Endodermal cell (in vitro differentiated cells): ENCODE data around the gene BMP7. TPM values are rescaled to one million over a fixed set of nuclear protein-coding genes. Genes with fewer than 3 reads are reported as not detected.

ENCODE experiments used
- DNase-seq: peaks from one replicate; pipeline ENCODE4 v3.0.0-alpha.2; 2017
- H3K27ac ChIP-seq: 2 replicates; pipeline ENCODE4 v1.5.1; 2013; ENCODE audit warnings: mild to moderate bottlenecking, low read depth, low read length, moderate library complexity
- H3K27me3 ChIP-seq: 2 replicates; pipeline ENCODE4 v1.6.1; 2013; ENCODE audit warnings: mild to moderate bottlenecking, low read length, moderate library complexity; ENCODE audit not compliant: insufficient read depth, control insufficient read depth, poor library complexity, severe bottlenecking
- H3K36me3 ChIP-seq: 2 replicates; pipeline ENCODE4 v1.7.0; 2013; ENCODE audit warnings: mild to moderate bottlenecking, low read length, moderate library complexity; ENCODE audit not compliant: control insufficient read depth, insufficient read depth
- H3K4me1 ChIP-seq: one replicate; pipeline ENCODE4 v1.7.0; 2013; ENCODE audit warnings: low read length; ENCODE audit not compliant: control insufficient read depth, insufficient read depth
- H3K4me3 ChIP-seq: 2 replicates; pipeline ENCODE4 v1.5.1; 2013; ENCODE audit warnings: mild to moderate bottlenecking, low read length, moderate library complexity
- H3K9ac ChIP-seq: 2 replicates; pipeline ENCODE4 v1.6.1; 2013; ENCODE audit warnings: mild to moderate bottlenecking, low read length, moderate library complexity; ENCODE audit not compliant: poor library complexity, severe bottlenecking; ENCODE audit errors: extremely low read depth
- H3K9me3 ChIP-seq: 2 replicates; pipeline ENCODE4 v1.6.1; 2013; ENCODE audit warnings: mild to moderate bottlenecking, low read length, moderate library complexity; ENCODE audit not compliant: control insufficient read depth
- H3K27ac Mint-ChIP-seq: 2 replicates; pipeline ENCODE4 v1.8.0; 2020; ENCODE audit warnings: mixed read lengths
- H3K27me3 Mint-ChIP-seq: 2 replicates; pipeline ENCODE4 v1.8.0; 2021; ENCODE audit warnings: mild to moderate bottlenecking, mixed read lengths; ENCODE audit not compliant: insufficient read depth
- H3K36me3 Mint-ChIP-seq: 2 replicates; pipeline ENCODE4 v1.8.0; 2020; ENCODE audit warnings: low read depth, mixed read lengths
- H3K4me1 Mint-ChIP-seq: 2 replicates; pipeline ENCODE4 v1.8.0; 2020; ENCODE audit warnings: mixed read lengths
- H3K4me3 Mint-ChIP-seq: 2 replicates; pipeline ENCODE4 v1.8.0; 2020; ENCODE audit warnings: mild to moderate bottlenecking, moderate library complexity, mixed read lengths
- H3K9me3 Mint-ChIP-seq: 2 replicates; pipeline ENCODE4 v1.8.0; 2020; ENCODE audit warnings: mild to moderate bottlenecking, mixed read lengths
- CTCF ChIP-seq: fragments of 200-600 bp; sonication (generic); conservative IDR thresholded peaks from 2 replicates; pipeline ENCODE4 v1.5.0; 2021; ENCODE audit warnings: antibody characterized with exemption, mild to moderate bottlenecking
- WGBS, 2 experiments: methylation state at CpG; one replicate each; pipeline versions ENCODE4 v1.1.5 to v1.1.7; 2013; ENCODE audit warnings: missing lambda C conversion rate in 2 of 2, mixed read lengths in 1 of 2; ENCODE audit not compliant: insufficient coverage in 1 of 2, insufficient read length in 1 of 2; 5-methylcytosine and 5-hydroxymethylcytosine counted together
- total RNA-seq, 2 donors: library from RNA; stranded (reverse); fragmentation: NEBNext Ultra II Directional in 1 of 2; extraction: Animal tissue kit (Norgen Biotek cat#: 25700) in 1 of 2; gene quantifications; 2 replicates in 1 of 2; 3 replicates in 1 of 2; pipeline ENCODE4 v1.2.1, GENCODE V29; 2021

The BMP7 gene
- total RNA-seq, 2 donors from 2014 or later = 45.6 to 49.6 TPM

GRCh38 chr20:57278457-57278856, 12.0 kb upstream of the BMP7 start:
- Mint-ChIP-seq H3K27ac (no peak overlapping the region), H3K36me3 (no peaks in the 10 kb centered on the region)
- no peaks in the 10 kb centered on the region for H3K9me3 ChIP-seq

GRCh38 chr20:57277398-57278105, 11.1 kb upstream of the BMP7 start:
- Mint-ChIP-seq H3K27me3 (peaks cover 21% of the 10 kb centered on the region), H3K4me3 (no peak overlapping the region), H3K9me3 (no peaks in the 10 kb centered on the region), H3K36me3 (no peaks in the 10 kb centered on the region), H3K27ac (no peak overlapping the region), H3K4me1 (no peaks in the 10 kb centered on the region)
- Histone ChIP-seq H3K4me1 (no peaks in the 10 kb centered on the region), H3K27ac (no peak overlapping the region), H3K27me3 (no peaks in the 10 kb centered on the region), H3K9me3 (no peaks in the 10 kb centered on the region), H3K36me3 (no peaks in the 10 kb centered on the region), H3K4me3 (no peak overlapping the region), H3K9ac (no peak overlapping the region)
- WGBS, 2 experiments = 90 to 91% methylated on average over 5 to 8 of the region's 8 CpGs
- no peak for DNase-seq
- TF ChIP-seq CTCF = no peak

More at GRCh38 chr20:57278457-57278856, 12.0 kb upstream of the BMP7 start:
- Histone ChIP-seq H3K4me1 (no peaks in the 10 kb centered on the region), H3K4me3 (no peak overlapping the region), H3K27ac (no peak overlapping the region), H3K36me3 (no peaks in the 10 kb centered on the region), H3K27me3 (no peaks in the 10 kb centered on the region), H3K9ac (no peak overlapping the region)
- Mint-ChIP-seq H3K9me3 (no peaks in the 10 kb centered on the region), H3K4me3 (no peak overlapping the region), H3K27me3 (peaks cover 17% of the 10 kb centered on the region), H3K4me1 (no peaks in the 10 kb centered on the region)
- DNase-seq = no peak
- no peak for TF ChIP-seq CTCF
- 89 to 90% methylated on average over 7 to 9 of the region's 9 CpGs for WGBS, 2 experiments

- Mint-ChIP-seq H3K27ac (no peak overlapping the region), H3K9me3 (no peaks in the 10 kb centered on the region), H3K36me3 (no peaks in the 10 kb centered on the region), H3K27me3 (peaks cover 30% of the 10 kb centered on the region), H3K4me3 (no peak overlapping the region), H3K4me1 (no peaks in the 10 kb centered on the region)
- H3K4me1 ChIP-seq = no peaks in the 10 kb centered on the region
- WGBS, 2 experiments = 90 to 100% methylated on average over 1 to 5 of the region's 5 CpGs
- H3K9me3 ChIP-seq = no peaks in the 10 kb centered on the region
- DNase-seq = no peak
- H3K9ac ChIP-seq = no peak overlapping the region
- H3K27me3 ChIP-seq = peaks cover 7% of the 10 kb centered on the region
- no peak for TF ChIP-seq CTCF
- no peaks in the 10 kb centered on the region for H3K36me3 ChIP-seq
- no peak overlapping the region for H3K27ac ChIP-seq
- no peak overlapping the region for H3K4me3 ChIP-seq
Observed at GRCh38 chr20:57276221-57276620, 9.8 kb upstream of the BMP7 start.
